GM19025 (cell line): ENCODE results near the gene FRMD7.
"Not testable (repeated sequence)": the region's sequence is repeated elsewhere in the genome, so short reads cannot be mapped to it uniquely, and the experiment has no call there.

ENCODE experiments used
- ATAC-seq: cut with Tn5 transposase; IDR thresholded peaks from one replicate; pipeline ENCODE4 v1.9.1; 2021; ENCODE audit warnings: mild to moderate bottlenecking, low read depth, moderate library complexity; ENCODE audit not compliant: unreplicated experiment

Gene FRMD7, protein sequence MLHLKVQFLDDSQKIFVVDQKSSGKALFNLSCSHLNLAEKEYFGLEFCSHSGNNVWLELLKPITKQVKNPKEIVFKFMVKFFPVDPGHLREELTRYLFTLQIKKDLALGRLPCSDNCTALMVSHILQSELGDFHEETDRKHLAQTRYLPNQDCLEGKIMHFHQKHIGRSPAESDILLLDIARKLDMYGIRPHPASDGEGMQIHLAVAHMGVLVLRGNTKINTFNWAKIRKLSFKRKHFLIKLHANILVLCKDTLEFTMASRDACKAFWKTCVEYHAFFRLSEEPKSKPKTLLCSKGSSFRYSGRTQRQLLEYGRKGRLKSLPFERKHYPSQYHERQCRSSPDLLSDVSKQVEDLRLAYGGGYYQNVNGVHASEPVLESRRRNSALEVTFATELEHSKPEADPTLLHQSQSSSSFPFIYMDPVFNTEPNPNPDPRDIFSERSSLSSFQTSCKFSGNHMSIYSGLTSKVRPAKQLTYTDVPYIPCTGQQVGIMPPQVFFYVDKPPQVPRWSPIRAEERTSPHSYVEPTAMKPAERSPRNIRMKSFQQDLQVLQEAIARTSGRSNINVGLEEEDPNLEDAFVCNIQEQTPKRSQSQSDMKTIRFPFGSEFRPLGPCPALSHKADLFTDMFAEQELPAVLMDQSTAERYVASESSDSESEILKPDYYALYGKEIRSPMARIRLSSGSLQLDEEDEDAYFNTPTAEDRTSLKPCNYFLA

GRCh38 chrX:132127743-132128142 lies at the start of gene FRMD7:
TSS of gene FRMD7 (minus strand) at chrX:132128020. CDS start at chrX:132127844, 176 bp downstream.
- no peak for ATAC-seq

GRCh38 chrX:132173647-132174046 lies 45.8 kb upstream of the FRMD7 start:
- no peak for ATAC-seq

DNA sequence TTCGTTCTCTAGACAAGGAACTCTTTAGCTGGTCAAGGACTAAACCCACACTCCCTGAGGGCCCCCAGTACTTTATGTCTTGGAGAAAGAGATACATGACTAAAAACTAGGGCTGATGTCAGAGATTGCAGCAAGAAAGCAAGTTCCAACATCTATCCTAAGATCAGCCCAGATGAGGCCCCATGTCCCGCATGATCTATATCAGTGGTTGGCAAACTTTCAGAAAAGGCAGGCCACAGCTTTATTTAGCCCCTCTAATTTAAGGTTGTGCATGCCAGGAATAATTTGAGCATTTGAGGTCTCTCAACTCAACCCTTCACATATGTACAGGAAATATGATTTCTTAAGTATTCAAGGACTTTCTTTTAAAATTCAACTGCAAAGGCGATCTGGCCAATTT lies 44.1 kb upstream of the FRMD7 start:
- ATAC-seq: no peak

DNA sequence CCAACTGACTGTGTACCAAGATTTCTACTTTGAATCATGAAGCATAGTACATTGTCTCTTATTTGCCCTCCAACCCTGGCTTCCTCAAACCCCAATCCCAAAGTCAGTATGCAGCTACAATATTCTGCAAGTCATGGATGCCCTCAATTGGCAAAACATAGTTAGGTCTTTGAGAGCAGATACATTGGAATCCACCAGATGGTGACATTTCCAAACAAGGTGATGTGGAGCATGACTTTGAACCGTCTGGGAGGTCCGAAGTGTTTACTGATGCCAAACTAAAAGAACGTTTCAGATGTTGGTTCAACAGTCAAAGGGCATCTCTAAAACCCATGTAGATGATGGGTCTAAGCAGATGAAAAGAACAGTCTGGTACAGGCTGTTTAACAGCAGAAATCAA lies 43.7 kb upstream of the FRMD7 start:
- ATAC-seq: no peak

- ATAC-seq: no peak
These were observed 41.7 kb upstream of the FRMD7 start for GRCh38 chrX:132169554-132169953.

DNA sequence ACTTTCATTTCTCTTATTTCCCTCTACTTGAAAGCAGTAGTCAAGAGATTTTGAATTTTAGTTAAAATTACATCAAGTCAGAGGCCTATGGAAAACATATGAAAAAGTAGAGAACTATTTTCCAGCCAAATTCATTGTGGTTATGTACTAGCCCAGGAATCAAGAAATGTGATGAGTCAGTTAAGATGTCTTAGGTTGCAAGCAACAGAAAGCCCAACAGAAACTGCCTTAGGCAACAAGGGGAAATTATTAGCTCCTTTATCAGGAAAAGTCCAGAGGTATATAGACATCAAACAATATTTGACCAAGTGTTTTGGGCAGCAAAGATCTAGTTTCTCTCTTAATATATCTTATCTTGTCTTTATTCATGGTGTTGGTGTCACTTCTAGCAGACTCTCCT lies 37.8 kb upstream of the FRMD7 start:
- no peak for ATAC-seq

DNA sequence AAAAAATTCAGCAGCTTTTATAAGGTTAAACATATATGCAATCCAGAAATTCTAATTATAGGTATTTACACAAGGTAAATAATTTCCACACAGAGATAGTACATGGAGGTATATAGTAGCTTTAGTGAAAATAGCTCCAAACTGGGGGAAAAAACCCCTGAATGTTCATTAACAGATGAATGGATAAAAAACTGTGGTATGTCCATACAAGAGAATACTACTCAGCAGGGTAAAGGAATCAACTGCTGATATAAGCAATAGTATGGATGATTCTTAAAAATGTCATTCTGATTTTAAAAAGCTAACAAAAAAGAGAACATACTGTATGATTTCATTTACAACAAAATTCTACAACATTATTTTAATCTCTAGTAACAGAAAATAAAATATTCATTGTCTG lies 37.2 kb upstream of the FRMD7 start:
- no peak for ATAC-seq

GRCh38 chrX:132163094-132163493 lies 35.3 kb upstream of the FRMD7 start:
- not testable (repeated sequence) for ATAC-seq

- no peak for ATAC-seq
These were observed 25.3 kb upstream of the FRMD7 start for GRCh38 chrX:132153166-132153565.

DNA sequence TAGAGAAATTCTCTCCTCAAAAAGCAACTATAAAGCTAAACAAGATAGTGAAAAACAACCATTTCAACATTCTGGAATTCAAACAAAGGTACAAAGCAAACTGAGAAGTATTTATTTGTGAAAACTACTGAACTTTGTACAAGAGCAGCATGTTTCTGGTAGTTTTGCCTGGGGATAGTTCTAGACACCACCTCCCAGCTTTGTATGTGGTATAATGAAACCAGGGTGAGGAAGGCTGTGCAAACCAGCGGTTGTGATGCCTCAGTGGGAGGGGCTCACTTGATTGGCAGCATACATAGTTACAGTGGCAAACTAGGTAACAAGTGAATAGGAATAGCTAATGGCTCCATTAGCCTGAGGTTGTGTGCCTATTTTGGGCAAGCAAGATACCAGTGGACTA lies 18.6 kb upstream of the FRMD7 start:
- no peak for ATAC-seq

GRCh38 chrX:132144061-132144460 lies 16.2 kb upstream of the FRMD7 start:
- ATAC-seq: no peak

DNA sequence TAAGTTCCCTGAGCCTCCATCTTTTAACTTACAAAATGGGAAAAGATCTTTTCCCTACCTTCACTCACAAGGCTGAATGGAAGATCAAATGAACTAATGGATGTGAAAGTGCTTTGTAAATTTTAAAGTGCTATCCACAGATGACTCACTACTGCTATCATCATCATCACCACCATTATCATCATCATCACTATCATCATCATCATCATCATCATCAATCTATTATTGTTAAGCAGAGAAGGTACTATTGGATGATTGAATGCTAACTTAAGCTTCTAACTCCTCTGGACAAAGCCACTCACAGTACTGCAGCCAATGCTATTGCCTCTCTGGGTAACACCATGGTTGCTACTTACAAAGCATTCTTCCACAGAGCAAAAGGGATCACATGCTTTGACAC lies 1.9 kb downstream of the FRMD7 start:
- ATAC-seq: no peak

DNA sequence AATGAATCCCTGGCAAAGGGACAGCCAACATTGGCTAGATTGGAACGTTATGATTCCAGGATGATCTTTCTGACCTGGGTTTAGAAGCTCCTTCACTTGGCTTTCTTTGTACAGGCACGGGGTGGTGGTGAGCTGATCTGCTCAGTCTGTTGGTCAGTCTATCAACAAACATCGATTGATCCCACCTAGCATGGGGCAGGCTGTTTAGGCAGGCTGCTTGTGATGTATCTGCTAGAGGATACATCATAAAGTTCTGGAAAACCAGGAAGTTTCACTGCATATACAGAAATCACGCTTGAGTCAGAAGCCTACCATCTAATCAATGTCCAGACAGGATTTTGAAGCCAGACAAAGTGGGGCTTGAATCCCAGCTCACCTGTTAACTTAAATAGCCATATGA lies 6.9 kb downstream of the FRMD7 start:
- ATAC-seq: no peak

DNA sequence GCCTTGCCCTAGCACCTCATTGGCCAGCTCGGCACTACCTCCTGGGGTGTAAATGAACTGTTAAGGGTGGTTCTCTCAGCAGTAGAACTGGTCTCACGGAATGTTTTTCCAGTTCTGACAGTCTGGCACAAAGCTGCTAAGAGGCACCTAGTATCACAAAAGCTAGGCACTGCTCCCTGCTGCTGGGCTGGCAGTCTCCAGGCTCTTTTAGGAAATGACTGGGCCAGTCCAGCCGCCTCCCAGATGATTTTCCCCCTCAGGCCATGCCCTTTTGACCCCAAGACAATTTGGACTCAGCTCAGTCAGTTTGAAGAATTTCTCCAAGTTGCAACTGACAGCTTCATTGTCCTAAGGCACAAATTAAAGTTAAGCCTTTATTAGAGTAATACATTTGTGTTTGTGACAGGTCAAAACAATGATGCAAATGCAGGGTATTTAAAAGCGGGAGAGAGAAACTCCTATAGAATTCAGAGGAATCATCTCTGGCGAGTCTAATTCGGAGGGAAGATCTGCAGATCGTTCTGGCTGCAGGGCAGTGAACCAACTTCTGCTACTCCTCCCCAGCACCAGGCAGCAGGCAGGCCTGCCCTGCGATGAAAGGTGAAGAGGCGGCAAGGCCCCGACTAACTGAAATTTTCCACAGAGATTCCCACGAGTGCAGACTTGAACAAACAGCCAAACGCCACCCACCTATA lies 7.9 kb downstream of the FRMD7 start:
- no peak for ATAC-seq

- no peak for ATAC-seq
These were observed 8.5 kb downstream of the FRMD7 start for GRCh38 chrX:132119283-132119682.

GRCh38 chrX:132118358-132118757 lies 9.5 kb downstream of the FRMD7 start:
- ATAC-seq: no peak

DNA sequence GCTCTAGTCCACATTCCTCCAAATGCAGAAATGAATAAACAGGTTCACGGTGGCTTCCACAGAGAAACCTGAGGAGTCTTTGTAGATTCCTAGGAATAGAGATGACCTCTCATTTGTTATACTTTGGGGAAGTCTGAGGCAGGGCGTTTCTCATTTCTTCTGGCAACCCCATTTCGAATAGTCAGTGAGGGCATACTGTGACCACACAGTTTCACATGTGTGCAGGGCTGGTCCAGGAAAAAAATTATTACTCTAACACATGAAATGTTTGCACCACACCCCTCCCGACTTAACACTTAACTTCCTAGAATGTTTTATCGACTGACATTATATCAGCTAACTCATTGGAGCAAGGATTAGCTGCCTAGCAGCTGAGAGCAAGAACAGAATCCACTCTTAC lies 12.0 kb downstream of the FRMD7 start:
- ATAC-seq: no peak

DNA sequence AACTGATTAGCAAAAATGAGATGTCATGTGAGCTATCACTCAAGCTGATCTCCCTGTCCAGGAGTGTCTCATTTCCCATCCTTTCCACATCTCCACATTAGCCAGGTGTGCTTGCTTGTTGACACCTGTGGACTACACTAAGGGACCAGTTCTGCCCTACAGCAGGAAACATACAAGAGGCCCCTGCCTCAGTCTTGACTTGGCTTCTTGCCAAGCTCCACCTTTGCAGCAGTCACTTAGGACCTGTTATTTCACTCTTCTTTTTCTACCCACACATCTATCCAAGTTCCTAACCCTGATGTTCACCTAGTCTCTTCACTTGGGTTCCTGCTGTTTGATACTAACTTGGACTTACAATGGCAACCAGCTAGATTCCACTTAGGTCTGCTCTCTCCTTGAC lies 13.2 kb downstream of the FRMD7 start:
- ATAC-seq: no peak

DNA sequence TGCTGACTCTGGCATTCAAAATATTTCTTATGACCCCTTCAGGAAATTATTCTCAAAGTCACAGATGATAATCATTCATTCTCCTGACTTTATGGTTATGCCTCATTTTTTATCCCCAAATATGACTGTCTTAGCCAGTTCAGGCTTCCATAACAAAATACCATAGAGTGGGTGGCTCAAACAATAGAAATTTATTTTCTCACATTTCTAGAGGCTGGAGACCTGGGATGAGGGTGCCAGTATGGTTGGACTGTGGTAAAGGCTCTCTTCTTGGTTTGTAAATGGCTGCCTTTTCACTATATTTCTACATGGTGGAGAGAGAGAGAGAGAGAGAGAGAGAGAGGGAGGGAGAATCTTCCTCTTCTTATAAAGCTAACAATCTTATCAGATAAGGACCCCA lies 20.5 kb downstream of the FRMD7 start:
- ATAC-seq: no peak

DNA sequence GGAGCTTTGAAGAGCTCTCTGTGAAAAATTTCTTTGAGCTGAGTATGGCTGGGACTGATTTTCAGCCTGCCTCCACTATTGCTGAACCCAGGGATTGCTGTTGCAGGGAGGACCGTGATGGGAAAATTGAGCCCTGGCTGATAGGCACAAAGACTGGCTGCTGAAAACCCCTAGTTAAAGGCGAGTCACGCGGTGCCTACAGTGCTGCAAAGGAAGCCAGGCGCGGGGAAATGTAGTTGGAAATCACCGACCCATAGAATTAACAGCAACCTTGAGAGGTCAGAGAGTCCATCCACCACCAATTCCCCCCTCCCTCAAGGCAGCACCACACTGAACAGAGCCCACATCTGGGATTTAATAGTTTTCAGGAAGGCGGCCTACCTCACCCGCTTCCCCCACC lies 26.0 kb downstream of the FRMD7 start:
- no peak for ATAC-seq

DNA sequence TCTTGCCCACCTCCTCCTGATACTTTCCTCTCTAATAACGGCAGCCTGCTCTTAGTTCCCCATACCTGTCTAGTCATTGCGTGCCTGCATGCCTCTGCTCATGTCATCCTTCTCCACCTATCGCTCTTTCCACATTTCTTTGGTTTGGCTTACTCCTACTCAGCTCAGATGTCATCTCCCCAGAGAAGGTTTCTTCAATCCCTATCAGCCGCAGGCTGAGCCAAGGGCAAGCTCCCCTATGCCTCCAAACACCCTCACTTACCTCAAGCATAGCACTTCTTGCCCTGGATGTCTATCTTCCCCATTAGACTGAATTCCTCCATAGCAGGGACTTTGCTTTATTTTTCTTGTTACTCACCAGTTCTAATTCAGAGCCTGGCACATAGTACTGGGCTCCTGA lies 26.6 kb downstream of the FRMD7 start:
- ATAC-seq: no peak
